A549 (cell line): ENCODE data around the gene TRAF4. TPM values are rescaled to one million over a fixed set of nuclear protein-coding genes. Genes with fewer than 3 reads are reported as not detected.

Experiments
- ATAC-seq, 2 experiments: fragments of 200-7000 bp in 1 of 2; fragments of >200 bp in 1 of 2; cut with Nextera tagmentation in 1 of 2; cut with Tn5 transposase in 1 of 2; 3 replicates each; pipeline versions ENCODE4 v1.8.0 to v1.9.1; 2018 to 2020; ENCODE audit warnings: mild to moderate bottlenecking in 1 of 2, moderate library complexity in 1 of 2
- CTCF ChIA-PET: fragments of 300-600 bp; sonication (Branson Sonifier 250); formaldehyde crosslinking; extraction: SDS; loops from one replicate; lab custom pipeline; 2021; ENCODE audit warnings: antibody characterized with exemption, inconsistent platforms; lab: Yijun Ruan, JAX
- POLR2A ChIA-PET: fragments of 350-600 bp; formaldehyde crosslinking; extraction: SDS; loops from one replicate; lab custom pipeline; 2021; ENCODE audit warnings: antibody characterized with exemption, inconsistent platforms; lab: Yijun Ruan, JAX
- DNase-seq, 2 experiments: peaks; one replicate each; pipeline versions ENCODE4 v3.0.0 to v3.0.0-alpha.2; 2011 to 2016; ENCODE audit warnings: low read depth in 1 of 2, low spot score in 1 of 2
- FAIRE-seq: peaks from 2 replicates; lab custom pipeline; 2011; peaks lifted over from hg19 to GRCh38; lab: Jason Lieb, UNC
- H3K27ac ChIP-seq, 2 experiments: fragments of >200 bp; sonication (Bioruptor Twin); formaldehyde crosslinking; 3 replicates each; pipeline ENCODE4 v1.5.1; 2016 to 2017
- H3K4me1 ChIP-seq: fragments of >200 bp; sonication (Bioruptor Twin); formaldehyde crosslinking; 3 replicates; pipeline ENCODE4 v1.6.1; 2016
- H3K4me2 ChIP-seq: fragments of >200 bp; sonication (Bioruptor Twin); formaldehyde crosslinking; 3 replicates; pipeline ENCODE4 v1.6.1; 2016
- H3K4me3 ChIP-seq: fragments of >200 bp; sonication (Bioruptor Twin); formaldehyde crosslinking; 3 replicates; pipeline ENCODE4 v1.5.1; 2016
- H3K9me3 ChIP-seq: fragments of >200 bp; sonication (Bioruptor Twin); formaldehyde crosslinking; 3 replicates; pipeline ENCODE4 v1.6.1; 2016
- CBX8 ChIP-seq: fragments of 200-600 bp; sonication (generic); IDR thresholded peaks from 2 replicates; pipeline ENCODE4 v1.6.1; 2016
- CHD2 ChIP-seq: fragments of 150-350 bp; IDR thresholded peaks from 2 replicates; pipeline ENCODE4 v1.6.1; 2014; ENCODE audit warnings: low read length; ENCODE audit not compliant: partially characterized antibody
- CHD4 ChIP-seq: fragments of 200-600 bp; sonication (generic); IDR thresholded peaks from 2 replicates; pipeline ENCODE4 v1.6.1; 2016; ENCODE audit warnings: antibody characterized with exemption, mild to moderate bottlenecking, borderline replicate concordance
- CTCF ChIP-seq: fragments of >200 bp; sonication (Bioruptor Twin); formaldehyde crosslinking; IDR thresholded peaks from 3 replicates; pipeline ENCODE4 v1.5.1; 2016
- EHF ChIP-seq: fragments of 250-450 bp; sonication (Bioruptor Pico); IDR thresholded peaks from 2 replicates; pipeline ENCODE4 v1.5.0; 2020; ENCODE audit warnings: mild to moderate bottlenecking
- EHMT2 ChIP-seq: fragments of 200-600 bp; sonication (generic); IDR thresholded peaks from 2 replicates; pipeline ENCODE4 v1.6.1; 2016; ENCODE audit warnings: antibody characterized with exemption, low read depth, mild to moderate bottlenecking, moderate library complexity
- ELK1 ChIP-seq: fragments of 150-350 bp; IDR thresholded peaks from 2 replicates; pipeline ENCODE4 v1.6.1; 2014; ENCODE audit warnings: low read depth, mild to moderate bottlenecking, low read length
- ESRRA ChIP-seq: fragments of 150-350 bp; IDR thresholded peaks from 2 replicates; pipeline ENCODE4 v1.6.1; 2014; ENCODE audit warnings: mild to moderate bottlenecking, low read length, borderline replicate concordance
- FOSB ChIP-seq: fragments of 250-450 bp; sonication (Bioruptor Pico); IDR thresholded peaks from 2 replicates; pipeline ENCODE4 v1.5.0; 2020; ENCODE audit warnings: mild to moderate bottlenecking, moderate library complexity
- HOXA7 ChIP-seq: fragments of 250-450 bp; sonication (Bioruptor Pico); IDR thresholded peaks from 2 replicates; pipeline ENCODE4 v1.5.0; 2020; ENCODE audit warnings: mild to moderate bottlenecking, moderate library complexity
- HOXB5 ChIP-seq: fragments of 250-450 bp; sonication (Bioruptor Pico); IDR thresholded peaks from 2 replicates; pipeline ENCODE4 v1.5.0; 2020; ENCODE audit warnings: mild to moderate bottlenecking, moderate library complexity
- KDM5A ChIP-seq: fragments of 200-600 bp; sonication (generic); IDR thresholded peaks from 2 replicates; pipeline ENCODE4 v1.6.1; 2016; ENCODE audit warnings: antibody characterized with exemption, mild to moderate bottlenecking
- MAFK ChIP-seq: fragments of 450-650 bp; IDR thresholded peaks from 2 replicates; pipeline ENCODE4 v1.6.1; 2014; ENCODE audit not compliant: partially characterized antibody
- NPAS2 ChIP-seq: fragments of 250-450 bp; sonication (Bioruptor Pico); IDR thresholded peaks from 2 replicates; pipeline ENCODE4 v1.8.0; 2022; ENCODE audit warnings: mild to moderate bottlenecking, moderate library complexity, borderline replicate concordance
- PBX3 ChIP-seq: IDR thresholded peaks from 2 replicates; pipeline ENCODE4 v1.6.1; 2012
- RNF2 ChIP-seq: fragments of 200-600 bp; sonication (generic); IDR thresholded peaks from 2 replicates; pipeline ENCODE4 v1.6.1; 2016; ENCODE audit warnings: low read depth, mild to moderate bottlenecking, antibody characterized with exemption, moderate library complexity, borderline replicate concordance
- TFCP2L1 ChIP-seq: fragments of 250-450 bp; sonication (Bioruptor Pico); IDR thresholded peaks from 2 replicates; pipeline ENCODE4 v1.5.0; 2021; ENCODE audit warnings: mild to moderate bottlenecking
- WGBS: methylation state at CpG from one replicate; pipeline ENCODE4 v1.1.6; 2017; ENCODE audit errors: missing lambda C conversion rate; 5-methylcytosine and 5-hydroxymethylcytosine counted together
- polyA plus RNA-seq, 4 experiments: library from polyadenylated mRNA; depleted of rRNA in 3 of 4; stranded (reverse); fragments of >200 nt; fragmentation: RNase III in 1 of 4; extraction: RNeasy Plus Mini Kit Qiagen cat#74134 plus additional on column Dnase treatment in 1 of 4; gene quantifications; 2 replicates in 3 of 4; 3 replicates in 1 of 4; pipeline ENCODE4 v1.2.3, GENCODE V29; 2011 to 2017

Gene TRAF4
- polyA plus RNA-seq, 2 of the 4 experiments (the other 2 are of a cell fraction): 64.0 to 65.0 TPM

GRCh38 chr17:28738680-28739384 is 5.0 kb upstream of the TRAF4 start:
- CTCF ChIA-PET: interaction anchor here (1.1 to 22.6 kb wide), 4 partner anchors 11 to 25 kb away, joined by 4 to 977 read pairs (median 7); partner anchors contain the start of genes NEK8, RPL23A and TLCD1
- ATAC-seq: no peak
- Histone ChIP-seq H3K4me3 (no peak overlapping the region), H3K4me2 (no peak overlapping the region), H3K9me3 (peaks cover 9% of the 10 kb centered on the region), H3K27ac (no peak overlapping the region), H3K4me1 (peaks cover 22% of the 10 kb centered on the region)
- no peak for FAIRE-seq
- 87% methylated on average over 10 of the region's 10 CpGs for WGBS
- TF ChIP-seq FOSB (CRISPR knock-in tag): no peak
- no peak for TF ChIP-seq ESRRA
- TF ChIP-seq ELK1: no peak
- POLR2A ChIA-PET: interaction anchor here (0.5 kb wide), 1 partner anchor 66 kb away, joined by 4 read pairs; no protein-coding TSS in a partner anchor
- no peak for DNase-seq

- TF ChIP-seq HOXB5 (CRISPR knock-in tag) (no peak), CTCF (no peak), CBX8 (no peak), CHD4 (no peak), KDM5A (no peak), TFCP2L1 (CRISPR knock-in tag) (no peak), MAFK (no peak), EHMT2 (no peak), HOXA7 (CRISPR knock-in tag) (no peak), NPAS2 (CRISPR knock-in tag) (no peak), RNF2 (no peak), CHD2 (no peak), PBX3 (no peak), EHF (CRISPR knock-in tag) (no peak)
- POLR2A ChIA-PET: interaction anchor here (1.4 to 1.5 kb wide), 2 partner anchors 12 to 13 kb away, joined by 3 to 4 read pairs; partner anchors contain the start of gene NEK8
- CTCF ChIA-PET: interaction anchor here (0.6 to 22.6 kb wide), 10 partner anchors 9 to 355 kb away, joined by 3 to 977 read pairs (median 4); partner anchors contain the start of genes DHRS13, NEK8, RPL23A and TLCD1
These were observed 3.1 kb upstream of the TRAF4 start for GRCh38 chr17:28740406-28741357.

More at GRCh38 chr17:28740406-28741357, 3.1 kb upstream of the TRAF4 start:
- peak overlapping the region in 1 of 2 experiments; percentile 4; a peak in 1 of 6 replicates for H3K27ac ChIP-seq
- ATAC-seq (no peak), FAIRE-seq (no peak), DNase-seq (no peak)
- H3K4me2 ChIP-seq: no peak overlapping the region
- no peak overlapping the region for H3K4me3 ChIP-seq
- peaks cover 9% of the 10 kb centered on the region for H3K9me3 ChIP-seq
- WGBS: 88% methylated on average over 10 of the region's 10 CpGs
- peaks cover 16% of the 10 kb centered on the region for H3K4me1 ChIP-seq
